ENCODE results near the gene GPD2.
"Not testable (repeated sequence)": the region's sequence is repeated elsewhere in the genome, so short reads cannot be mapped to it uniquely, and the experiment has no call there.

Gene GPD2

DNA sequence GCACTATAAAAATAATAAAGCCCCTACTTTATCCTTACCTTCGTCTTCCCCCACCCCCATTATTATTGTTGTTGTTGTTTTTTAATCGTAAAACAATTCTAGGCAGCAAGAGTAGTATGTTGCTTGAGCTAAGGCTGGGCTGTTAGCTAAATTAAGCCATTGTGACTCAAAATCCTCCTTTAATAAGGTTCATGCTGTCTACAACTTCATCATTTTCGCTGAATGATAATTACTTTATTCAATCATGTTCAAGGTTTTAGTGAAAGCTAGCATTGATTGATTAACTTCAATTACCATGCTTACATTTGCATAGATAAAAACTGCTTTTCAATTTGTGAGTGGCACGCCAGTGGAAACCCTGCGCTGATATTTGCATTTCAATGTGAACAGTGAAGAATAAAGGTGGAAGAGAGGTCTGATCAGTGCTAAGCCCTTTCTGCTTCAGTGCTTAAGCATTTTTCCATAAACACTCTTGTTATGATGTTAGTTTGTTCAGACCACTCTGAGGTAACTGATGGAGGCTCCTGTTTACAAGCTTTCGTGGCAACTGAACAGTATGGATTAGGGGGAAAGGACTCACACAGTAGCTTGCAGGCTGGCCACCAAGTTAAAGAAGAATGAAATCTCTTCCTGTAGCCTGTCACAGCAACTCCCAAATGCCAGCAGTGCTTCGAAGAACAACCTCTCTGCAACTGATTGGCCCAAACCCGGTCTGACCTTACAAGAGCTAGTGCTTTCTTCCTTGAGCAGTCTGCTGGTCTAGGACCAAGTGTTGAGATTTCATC lies 156.8 kb downstream of the GPD2 start:
- DNase-seq = no peak

- no peak for DNase-seq
Observed at GRCh38 chr2:156593594-156593921, 157.4 kb downstream of the GPD2 start.

- no peak for DNase-seq
Observed at GRCh38 chr2:156598563-156598962, 162.4 kb downstream of the GPD2 start.

GRCh38 chr2:156600196-156600595 lies 164.0 kb downstream of the GPD2 start:
- no peak for DNase-seq

DNA sequence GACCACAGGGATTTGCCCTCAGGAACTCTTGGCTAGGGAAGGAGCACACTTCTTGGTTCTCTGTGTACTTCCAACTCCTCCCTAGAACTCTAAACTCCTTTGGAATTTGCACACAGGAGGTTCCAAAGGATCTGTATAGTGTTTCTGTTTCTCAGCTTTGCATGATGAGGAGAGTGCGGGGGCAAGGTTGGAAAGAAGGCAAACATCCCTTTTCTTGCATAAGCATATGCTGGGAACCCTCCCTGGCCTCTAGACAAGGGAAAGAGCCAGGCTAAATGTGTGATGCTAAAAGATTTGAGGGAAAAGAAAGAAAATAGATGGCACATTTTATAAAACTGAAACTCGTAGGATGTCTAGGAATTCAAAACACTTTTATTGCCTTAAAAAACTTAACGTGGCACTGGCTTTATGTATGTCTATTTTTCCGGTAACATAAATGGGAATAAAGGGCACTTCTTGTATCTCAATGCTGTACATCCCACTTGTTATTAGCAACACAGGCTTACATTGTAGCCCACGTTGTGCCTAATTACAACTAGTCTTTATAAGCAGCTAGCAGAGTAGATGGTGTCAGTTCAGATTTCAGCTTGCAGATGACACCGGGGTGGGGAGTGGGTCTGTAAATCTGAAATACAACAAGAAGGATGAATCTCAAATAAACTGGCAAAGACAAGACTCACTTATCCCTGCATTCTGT lies 165.8 kb downstream of the GPD2 start:
- DNase-seq = no peak

DNA sequence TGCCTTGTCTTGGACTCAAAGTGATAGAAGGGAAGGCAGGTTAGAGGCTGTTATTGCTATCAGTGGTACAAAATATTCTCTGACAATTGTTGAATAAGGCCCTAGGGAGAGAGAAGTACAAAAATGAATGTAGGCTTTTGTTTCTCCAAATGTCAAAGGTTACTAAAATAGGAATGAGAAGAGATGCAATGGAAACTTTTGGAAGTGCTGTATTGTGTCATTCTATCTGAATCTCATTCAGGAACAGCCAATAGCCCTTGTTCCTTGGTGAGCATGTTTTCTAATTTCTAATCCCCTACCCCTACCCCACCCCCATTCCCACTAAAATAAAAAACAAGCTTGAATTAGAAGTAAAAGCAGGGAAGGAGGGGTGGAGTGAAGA lies 166.4 kb downstream of the GPD2 start:
- DNase-seq = no peak

- no peak for DNase-seq
Observed at GRCh38 chr2:156615836-156616322, 179.7 kb downstream of the GPD2 start.

DNA sequence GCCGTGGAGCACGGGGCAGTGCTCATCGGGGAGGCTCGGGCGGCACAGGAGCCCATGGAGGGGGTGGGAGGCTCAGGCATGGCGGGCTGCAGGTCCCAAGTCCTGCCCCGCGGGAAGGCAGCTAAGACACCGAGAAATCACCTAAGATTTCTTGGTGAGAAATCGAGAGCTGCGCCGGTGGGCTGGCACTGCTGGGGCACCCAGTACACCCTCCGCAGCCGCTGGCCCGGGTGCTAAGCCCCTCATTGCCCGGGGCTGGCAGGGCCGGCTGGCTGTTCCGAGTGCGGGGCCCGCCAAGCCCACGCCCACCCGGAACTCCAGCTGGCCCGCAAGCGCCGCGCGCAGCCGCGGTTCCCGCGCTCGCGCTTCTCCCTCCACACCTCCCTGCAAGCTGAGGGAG lies 181.9 kb downstream of the GPD2 start:
- not testable (repeated sequence) for DNase-seq

- DNase-seq = no peak
Observed at GRCh38 chr2:156619021-156619539, 182.9 kb downstream of the GPD2 start.

DNA sequence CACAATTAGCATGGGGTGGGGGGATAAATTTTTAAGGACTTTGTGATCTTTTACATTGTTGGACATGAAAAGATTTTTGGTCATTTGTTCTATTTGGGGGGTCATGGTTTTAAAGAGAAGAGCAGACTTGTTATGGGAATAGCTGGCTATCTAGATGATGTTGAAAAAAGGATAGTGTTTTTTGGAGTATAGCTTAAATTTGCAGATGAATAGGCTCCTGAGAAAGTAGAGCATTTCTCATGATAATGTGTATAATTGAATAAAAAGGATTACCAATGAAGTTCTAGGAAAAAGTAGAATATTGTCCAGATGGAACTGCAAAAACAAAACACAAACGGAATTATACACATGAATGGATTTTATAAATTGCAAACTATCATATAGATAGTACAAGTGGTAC lies 186.3 kb downstream of the GPD2 start:
- no peak for DNase-seq

DNA sequence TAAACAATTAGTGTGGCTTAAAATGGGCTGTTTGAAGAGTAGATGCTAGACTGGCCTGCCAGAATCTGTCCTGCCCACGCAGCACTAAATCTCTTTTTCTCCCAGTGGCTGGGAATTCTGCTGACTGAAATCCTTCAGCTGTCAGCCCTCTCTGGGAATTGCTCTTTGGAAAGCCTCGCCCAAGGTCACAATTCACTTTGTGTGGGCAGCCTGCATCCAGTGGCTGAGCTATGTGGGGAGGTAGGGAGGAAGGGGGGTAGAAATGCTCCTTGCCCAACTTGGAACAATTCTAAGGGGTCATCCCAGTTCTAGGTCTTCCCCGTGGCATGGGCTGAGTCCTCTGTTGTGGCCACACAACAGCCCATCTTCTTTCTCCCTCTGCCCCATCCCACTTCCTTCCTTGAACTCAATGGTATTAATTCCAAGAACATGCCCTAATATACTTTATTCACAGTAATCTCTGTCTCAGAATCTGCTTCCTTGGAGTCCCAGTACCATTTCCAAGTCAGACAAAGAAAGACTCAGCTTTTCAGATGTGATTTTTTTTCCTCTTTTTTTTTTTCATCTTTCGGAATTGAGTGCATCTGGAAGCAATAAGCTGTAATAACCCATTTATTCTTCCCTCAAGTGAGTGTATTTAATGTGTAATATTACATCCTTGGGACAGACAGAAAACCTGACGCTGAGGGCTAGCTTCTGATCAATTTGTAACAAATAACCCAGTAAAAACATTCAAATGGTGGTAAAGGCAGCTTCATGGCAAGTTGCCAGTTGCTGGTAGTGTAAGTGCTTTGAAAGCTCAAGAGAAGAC lies 189.4 kb downstream of the GPD2 start:
- no peak for DNase-seq

DNA sequence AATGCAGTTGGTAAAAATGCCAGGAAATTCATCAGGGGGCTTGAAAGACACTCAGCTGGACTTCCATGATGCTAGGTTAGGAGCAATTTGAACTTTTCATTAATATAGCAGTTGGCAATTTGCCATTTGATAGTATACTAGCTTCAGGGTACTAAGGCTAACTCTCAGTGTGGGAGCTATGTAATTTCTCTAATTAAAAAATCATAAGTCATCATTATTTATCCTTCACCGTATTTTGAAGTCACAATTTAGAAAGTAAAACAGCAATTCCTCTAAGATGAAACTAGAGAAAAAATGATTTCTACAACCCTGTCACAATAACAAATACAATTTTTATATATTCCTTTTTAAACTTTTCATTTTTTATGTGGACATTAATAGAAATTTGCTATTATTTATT lies 190.8 kb downstream of the GPD2 start:
- no peak for DNase-seq

GRCh38 chr2:156630579-156631337 lies 194.6 kb downstream of the GPD2 start:
- DNase-seq = no peak

- no peak for DNase-seq
Observed at GRCh38 chr2:156635646-156636045, 199.5 kb downstream of the GPD2 start.
